GM19099 (cell line): ENCODE results near the gene IGF1R.

Experiments used
- POLR2A ChIP-seq: IDR thresholded peaks from 3 replicates; pipeline ENCODE4 v1.6.1; 2011; ENCODE audit warnings: low read depth; ENCODE audit not compliant: insufficient read length; ENCODE audit errors: extremely low read depth

IGF1R gene

DNA sequence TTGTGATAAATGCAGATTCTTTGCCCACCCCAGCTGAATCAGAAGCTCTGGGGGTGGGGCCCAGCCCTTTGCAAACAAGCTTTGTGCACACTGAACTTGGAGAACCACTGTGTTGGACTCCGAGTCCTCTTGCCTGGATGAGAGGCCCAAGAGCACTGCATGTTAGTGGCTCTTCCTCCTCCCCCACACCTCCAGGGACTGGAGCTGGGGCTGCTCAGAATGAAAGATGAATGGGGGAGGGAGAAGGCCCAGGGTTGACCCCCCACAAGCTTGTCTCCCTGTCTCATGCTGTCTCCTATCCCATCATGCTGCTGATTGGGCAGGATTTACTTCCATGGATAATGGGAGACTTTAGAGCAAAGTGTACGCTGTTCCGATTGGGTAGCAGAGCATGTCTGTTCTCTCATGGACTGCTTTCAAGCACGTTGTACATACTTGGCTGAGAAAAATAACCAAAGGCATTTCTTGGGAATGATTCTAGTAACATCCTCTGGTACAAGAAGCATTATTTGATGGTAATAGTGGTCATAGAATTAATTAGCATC lies 259.7 kb downstream of the IGF1R start:
- TF ChIP-seq POLR2A, result no peak

DNA sequence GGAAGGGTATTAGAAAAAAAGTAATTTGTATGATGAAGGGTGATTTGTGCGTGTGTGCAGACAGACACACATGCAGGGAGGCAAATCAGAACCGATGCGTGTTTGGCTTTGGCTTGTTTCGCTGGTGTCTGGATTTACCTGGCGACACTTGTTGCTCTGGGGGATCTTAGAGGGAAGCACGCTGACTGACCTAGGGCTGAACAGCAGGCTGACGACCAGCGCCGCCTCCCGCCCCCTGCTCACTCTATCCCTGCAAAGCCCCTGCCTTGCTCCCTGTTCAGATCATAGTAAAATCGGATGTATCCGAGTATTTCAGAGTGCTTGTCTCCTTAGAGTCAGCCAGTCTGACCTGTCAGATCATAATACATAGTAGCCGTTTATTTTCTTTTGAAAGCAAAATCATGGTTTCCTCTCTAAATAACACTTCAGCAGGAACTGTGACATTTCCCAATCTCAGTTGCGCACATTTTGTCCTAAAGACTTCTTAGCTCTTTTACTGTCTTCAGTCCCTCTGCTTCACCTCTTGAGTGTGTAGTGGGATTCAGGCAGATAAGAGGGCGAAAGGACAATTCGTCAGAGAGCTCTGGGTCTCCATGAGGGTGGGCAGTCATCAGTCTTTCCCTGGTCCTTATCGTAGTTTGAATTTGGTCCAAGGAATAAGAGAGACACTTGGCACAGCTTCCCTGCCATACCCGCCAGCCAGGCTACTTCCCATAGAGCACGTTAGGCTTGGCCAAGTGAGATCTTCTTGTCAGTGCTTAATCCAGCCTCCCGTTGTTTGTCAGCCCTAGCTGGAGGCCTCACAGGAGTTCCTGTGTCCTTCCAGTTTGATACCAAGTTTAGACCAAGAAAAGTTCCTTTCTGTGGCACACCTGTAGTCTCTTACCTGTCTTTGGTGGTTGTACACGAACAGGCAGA lies 261.9 kb downstream of the IGF1R start:
- TF ChIP-seq POLR2A, result no peak

DNA sequence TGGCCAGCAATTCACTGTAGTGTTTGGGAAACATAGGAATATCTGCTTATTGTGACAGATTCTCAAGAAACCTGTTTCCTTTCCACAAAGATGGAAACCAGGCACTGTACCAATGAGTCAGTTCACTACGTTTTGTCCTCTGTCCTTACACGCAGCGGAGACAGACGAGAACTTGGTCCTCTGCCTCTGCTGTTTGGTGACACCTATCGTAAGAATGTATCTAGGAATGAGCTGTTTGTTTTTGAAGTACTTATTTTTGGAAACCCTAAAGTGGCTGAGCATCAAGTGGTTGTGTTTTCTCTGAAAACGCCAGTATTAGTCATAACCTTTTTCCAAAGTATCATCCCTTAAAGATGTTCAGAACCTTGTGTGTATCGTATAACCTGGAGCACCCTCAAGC lies 266.3 kb downstream of the IGF1R start:
- TF ChIP-seq POLR2A, result no peak

DNA sequence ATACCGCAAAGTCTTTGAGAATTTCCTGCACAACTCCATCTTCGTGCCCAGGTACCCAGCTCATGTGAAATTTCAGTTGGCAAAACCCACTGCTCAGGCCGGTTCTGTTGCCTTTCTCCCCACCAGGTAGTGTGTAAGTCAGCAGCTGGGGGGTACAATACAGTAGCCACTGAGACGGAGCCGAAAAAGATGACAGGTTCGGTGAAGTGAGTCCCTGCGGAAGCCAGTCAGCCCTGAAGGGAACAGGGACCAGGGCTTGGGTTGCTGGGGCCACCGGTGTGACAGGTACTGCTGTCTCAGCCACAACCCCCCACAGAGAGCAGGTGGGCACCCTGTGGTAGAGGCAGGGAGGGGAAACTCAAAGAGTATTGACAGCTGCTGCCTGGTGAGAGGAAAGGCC lies 268.5 kb downstream of the IGF1R start:
- TF ChIP-seq POLR2A, result no peak

DNA sequence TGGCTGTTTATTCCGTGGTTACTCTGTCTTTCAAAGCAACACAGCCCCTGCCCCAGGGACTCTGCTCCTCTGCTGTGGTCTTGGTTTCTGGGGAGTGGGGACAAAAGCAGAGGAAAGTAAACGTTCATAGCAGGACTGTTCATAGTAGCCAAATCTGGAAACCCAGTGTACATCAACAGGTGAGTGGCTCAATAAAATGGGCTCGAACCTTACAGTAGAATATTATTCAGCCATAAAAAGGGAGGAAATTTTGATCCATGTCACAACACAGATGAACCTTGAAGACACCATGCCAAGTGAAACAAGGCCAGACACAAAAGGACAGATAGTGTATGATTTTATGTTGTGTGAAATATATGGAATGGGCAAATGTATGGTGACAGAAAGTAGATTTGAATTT lies 269.1 kb downstream of the IGF1R start:
- no peak for TF ChIP-seq POLR2A

DNA sequence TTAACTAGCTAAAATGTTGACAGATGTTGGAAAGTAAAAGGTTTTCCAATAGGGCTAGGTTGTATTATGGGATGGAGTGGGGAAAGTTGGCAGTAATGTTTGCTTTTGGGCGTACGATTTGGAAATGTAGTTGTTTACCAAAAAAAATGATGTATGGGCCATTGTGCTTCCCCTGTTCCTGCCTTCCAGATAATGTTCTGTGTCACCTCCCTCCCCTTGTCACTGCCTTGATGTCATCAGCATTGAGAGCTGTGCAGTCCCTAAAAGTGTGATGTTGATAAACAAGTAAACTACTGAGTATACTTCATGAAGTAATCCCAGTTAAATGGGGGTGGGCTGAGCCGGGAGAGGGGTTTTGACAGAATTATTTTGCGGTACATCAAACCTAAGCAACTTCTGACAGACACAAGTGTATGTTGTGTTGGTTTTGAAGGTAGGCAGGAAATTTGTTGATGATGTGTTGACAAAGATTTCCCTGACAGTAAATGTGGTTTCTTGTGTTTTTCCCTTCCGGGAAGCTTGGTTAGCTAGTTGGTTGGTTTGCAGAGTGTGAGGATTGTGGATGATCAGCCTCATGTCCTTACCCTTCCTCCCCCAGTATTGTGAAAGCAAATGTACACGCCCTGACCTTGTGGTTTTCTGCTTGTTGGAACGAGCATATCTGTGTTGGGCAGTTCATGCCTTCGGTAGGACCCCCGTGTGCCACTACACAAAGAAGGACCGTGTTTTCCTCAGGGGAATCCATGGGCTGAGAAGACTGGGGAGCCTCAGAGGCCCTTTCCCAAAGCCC lies 271.9 kb downstream of the IGF1R start:
- no peak for TF ChIP-seq POLR2A

DNA sequence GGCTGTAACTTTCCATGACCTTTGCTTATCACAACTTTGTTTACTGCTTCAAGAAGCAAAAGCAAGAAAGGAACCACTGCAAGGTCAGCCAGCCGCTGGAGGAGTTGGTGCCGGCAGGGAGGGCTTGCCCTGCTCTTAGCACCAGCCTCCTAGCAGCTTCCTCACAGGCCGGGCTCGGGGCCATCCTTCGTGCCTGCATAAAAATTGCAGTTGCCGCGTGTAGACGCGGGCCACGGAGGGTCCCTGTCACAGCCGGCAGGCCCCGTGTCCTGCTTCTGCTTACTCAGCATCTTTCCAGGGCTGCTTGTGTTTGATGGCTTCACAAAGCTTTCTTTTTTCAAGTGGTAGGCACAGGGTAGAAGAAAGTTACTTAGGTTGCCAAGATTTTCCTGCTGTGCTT lies 274.8 kb downstream of the IGF1R start:
- no peak for TF ChIP-seq POLR2A

DNA sequence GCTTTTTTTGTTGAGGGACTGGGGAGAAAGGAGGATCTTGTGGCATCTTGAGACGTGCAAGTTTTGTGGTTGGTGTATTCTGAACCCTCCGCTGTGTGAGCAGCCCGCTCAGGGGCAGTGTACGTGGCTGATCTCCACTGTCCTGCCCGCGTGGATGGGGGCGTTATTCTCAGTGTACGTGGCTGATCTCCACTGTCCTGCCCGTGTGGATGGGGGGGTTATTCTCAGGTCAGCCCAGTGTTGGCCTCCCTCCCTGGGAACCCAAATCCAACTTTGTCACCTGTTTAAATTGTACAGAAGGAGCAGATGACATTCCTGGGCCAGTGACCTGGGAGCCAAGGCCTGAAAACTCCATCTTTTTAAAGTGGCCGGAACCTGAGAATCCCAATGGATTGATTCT lies 275.2 kb downstream of the IGF1R start:
- no peak for TF ChIP-seq POLR2A

DNA sequence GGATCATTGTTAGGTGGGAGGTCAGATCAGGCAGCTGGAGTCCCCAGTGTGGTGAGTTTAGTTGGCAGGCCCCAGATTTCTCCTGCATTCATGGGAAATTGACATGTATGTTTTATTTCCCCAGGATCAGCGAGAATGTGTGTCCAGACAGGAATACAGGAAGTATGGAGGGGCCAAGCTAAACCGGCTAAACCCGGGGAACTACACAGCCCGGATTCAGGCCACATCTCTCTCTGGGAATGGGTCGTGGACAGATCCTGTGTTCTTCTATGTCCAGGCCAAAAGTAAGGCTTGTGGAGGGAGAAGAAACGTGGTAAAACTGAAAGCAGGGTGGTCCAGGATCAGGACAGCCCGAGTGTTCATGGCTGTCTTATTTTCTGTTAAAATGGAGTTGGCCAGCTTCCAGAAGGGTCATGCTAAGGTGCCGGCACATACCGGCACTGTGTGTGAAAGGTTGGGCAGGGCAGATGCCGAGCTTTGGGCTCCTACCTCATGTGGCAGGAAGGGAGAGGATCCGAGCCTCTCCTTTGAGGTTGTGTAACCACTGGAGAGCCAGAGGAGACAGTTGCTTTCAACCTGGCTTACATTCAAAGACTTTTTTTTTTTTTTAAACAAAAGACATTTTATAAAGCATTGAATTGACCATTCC lies 276.2 kb downstream of the IGF1R start:
- no peak for TF ChIP-seq POLR2A

DNA sequence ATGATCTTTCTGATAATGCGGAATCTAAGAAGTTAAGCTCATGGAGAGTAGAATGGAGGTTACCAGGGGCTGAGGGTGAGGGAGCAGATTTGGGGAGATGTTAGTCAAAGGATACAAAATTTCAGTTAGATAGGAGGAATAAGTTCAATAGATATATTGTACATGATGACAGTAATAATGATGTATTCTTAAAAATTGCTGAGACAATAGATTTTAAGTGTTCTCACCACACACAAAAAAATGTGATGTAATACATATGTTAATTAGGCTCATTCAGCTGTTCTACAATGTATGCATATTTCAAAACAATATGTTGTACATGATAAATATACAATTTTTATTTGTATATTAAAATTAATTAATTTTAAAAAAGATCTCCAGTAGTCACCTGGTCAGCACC lies 277.9 kb downstream of the IGF1R start:
- no peak for TF ChIP-seq POLR2A

DNA sequence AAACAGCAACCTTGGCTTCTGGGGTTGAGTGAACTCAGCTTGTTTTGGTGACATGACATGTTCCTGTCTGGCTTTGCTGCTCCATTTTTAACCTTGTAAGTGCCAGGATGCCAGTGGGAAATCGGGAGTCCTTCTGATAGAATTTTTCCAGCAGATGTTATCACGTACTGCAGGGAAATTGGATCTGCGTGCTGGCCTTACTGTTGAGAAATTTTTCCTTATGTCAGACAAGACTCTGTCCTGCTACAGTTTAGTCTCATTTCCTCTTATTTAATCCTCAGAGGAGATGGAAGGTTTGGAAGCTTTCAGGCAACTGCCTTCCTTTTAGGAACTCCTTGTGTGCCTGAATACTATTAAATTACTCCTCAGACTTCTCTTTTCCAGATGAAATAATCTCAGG lies 278.7 kb downstream of the IGF1R start:
- no peak for TF ChIP-seq POLR2A

DNA sequence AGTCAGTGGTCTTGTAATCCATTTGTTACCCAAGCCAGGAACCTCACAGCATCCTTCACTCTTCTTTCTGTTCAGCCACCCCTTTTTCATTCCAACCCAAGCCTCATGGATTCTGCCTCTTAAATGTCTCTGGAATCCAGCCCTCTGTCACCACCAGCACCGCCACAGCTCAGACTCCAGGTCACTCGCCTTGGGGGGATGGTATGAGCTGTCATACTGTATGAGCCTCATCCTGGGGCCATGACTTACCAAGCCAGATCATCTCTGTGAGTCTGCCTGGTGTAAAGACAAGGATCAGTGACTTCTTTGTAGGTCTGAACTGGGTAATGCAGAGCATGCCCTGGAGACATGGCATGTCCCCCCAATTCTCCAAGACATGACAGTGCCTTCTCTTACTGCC lies 279.7 kb downstream of the IGF1R start:
- TF ChIP-seq POLR2A, result no peak

DNA sequence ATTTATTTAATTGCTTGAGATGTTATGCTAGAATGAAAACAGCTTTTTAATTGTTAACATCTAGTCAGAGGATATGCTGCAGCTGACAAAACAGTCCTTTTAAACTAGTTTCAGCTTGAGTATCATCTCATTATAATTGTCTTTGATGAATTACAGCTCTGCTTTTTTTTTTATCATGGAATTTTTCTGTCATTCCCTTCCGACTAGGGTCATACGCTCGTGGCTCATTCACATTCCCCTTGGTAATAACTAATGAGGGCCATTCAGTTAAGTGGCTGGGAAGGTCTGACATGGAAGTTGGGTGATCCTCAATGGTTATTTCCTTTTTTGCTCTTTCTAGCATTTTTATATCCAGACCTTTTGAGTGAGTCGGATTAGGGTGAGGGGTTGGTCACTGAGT lies 282.2 kb downstream of the IGF1R start:
- no peak for TF ChIP-seq POLR2A

DNA sequence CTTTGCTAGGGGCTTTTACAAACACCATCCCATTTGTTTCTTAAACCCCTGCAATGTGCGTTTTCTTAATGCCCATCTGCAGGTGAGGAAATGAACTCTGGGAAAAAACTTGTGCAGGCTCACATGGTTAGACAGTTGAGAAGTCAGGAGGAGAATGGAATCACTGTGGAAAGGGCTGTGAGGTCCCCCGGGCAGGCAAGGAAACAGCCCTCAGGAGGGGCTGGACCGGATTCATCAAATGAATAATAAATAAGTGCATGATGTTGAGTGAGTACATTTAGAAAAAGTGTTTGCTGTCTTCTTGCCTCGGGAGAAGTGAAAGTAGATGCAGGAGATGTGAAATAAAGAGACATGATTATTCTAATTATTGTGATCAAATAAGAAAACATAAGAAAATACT lies 282.7 kb downstream of the IGF1R start:
- TF ChIP-seq POLR2A, result no peak

DNA sequence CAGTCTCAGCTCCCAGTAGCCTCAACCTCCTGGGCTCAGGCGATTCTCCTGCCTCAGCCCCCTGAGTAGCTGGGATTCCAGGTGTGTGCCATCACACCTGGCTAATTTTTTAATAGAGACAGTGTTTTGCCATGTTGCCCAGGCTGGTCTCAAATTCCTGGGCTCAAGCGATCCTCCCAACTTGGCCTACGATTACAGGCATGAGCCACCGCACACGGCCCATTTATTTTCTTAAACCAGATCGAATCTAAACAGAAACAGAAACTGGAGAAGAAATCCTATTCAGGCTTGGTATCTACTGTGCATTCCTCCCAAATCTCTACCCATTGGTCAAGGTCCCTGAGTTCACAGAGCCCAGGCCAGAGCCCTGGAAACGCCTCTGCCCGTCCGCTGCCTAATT lies 285.1 kb downstream of the IGF1R start:
- TF ChIP-seq POLR2A, result no peak
